ENCODE results near the gene CST9. TPM values are rescaled to one million over a fixed set of nuclear protein-coding genes. Genes with fewer than 3 reads are reported as not detected.

The CST9 gene
- total and polyA plus RNA-seq, 10 of the 15 experiments (the other 5 are each of a cell fraction or from before 2014, with no cell fraction given): not detected

DNA sequence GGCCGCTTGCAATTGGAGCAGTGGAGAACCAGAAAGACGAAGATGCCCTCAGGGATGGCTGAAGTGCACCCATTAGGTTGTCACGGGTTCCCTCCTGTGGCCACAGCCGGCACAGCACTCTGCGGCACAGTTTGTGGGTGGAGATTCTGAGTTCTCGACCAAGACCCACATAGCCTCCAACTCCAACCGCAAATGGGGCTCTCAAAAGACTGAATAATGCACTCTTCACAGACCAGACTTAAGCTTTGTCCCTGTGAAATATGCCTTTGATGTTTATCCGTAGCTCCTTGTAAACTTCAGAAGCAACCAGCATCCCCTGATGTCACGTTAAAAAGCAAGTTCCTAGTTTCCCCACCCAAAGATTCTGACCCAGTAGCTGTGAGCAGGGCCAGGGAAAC lies 934 bp upstream of the CST9 start (continued):
- TF ChIP-seq, protein P1, sequence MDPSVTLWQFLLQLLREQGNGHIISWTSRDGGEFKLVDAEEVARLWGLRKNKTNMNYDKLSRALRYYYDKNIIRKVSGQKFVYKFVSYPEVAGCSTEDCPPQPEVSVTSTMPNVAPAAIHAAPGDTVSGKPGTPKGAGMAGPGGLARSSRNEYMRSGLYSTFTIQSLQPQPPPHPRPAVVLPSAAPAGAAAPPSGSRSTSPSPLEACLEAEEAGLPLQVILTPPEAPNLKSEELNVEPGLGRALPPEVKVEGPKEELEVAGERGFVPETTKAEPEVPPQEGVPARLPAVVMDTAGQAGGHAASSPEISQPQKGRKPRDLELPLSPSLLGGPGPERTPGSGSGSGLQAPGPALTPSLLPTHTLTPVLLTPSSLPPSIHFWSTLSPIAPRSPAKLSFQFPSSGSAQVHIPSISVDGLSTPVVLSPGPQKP (IDR thresholded peaks at IDR 0.05; ENCODE audit: low read depth, low read length): no peak
- TF ChIP-seq TBL1XR1 (IDR thresholded peaks at IDR 0.05; ENCODE audit: low read depth, low read length) (no peak), JUNB (IDR thresholded peaks at IDR 0.05) (no peak), RUNX3 (IDR thresholded peaks at IDR 0.05; ENCODE audit: low read length) (peak; percentile 74)

DNA sequence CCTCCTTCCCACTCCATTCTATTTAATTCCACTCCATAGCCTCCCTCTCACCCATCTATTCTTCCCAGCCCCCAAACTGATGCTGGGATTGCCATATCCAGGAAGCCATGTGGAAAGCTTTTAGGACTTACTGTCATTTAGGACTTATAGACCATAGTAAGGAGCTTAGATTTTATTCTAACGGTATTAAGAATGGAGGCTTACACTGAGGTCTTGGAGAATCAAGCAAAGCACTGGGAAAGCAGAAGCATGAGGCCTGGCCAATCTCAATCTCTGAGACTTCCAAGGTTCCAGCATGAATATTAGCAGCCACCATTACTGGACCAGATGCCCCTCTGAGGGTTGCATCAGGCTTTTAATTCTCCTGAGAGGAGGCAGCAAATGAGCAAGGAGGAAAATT lies 1.4 kb downstream of the CST9 start:
- BruUV-seq (replicated peaks): no TSS peak
- DNase-seq (ENCODE audit: low read depth, low spot score): no peak
- WGBS (ENCODE audit: insufficient coverage, insufficient replicate concordance, low lambda C conversion rate, missing lambda C conversion rate): 77% methylated on average over 1 of the region's 1 CpG
- H2AFZ ChIP-seq (ENCODE audit: control insufficient read depth, low read depth, low read length): no peak overlapping the region
- no peak overlapping the region for H3K4me2 ChIP-seq (ENCODE audit: control insufficient read depth, insufficient read depth)
- RAD21 ChIA-PET (ENCODE audit: unreplicated experiment): interaction anchor here (1.0 kb wide), 1 partner anchor 258 kb away, joined by 3 read pairs; no protein-coding TSS in a partner anchor
- intact Hi-C loops (cut with micrococcal nuclease; ENCODE audit: unreplicated experiment): loop anchor here (10.0 kb wide), 1 partner anchor 910 kb away; no protein-coding TSS in a partner anchor
- H3K4me3 ChIP-seq: no peak overlapping the region
- CTCF ChIA-PET: interaction anchor here (3.0 kb wide), 1 partner anchor 162 kb away, joined by 17 read pairs; no protein-coding TSS in a partner anchor
- no peak for FAIRE-seq
- no peak for ATAC-seq
- POLR2A ChIA-PET: no interaction called here
- no peaks in the 10 kb centered on the region for H3K79me2 ChIP-seq (ENCODE audit: control insufficient read depth, insufficient read depth, low read length)
- no peak overlapping the region for H3K27ac ChIP-seq (ENCODE audit: control insufficient read depth, insufficient read depth)
- in situ Hi-C loops (cut with MboI): no loop called here
- H3K9me3 ChIP-seq (replicated peaks; ENCODE audit: control insufficient read depth, insufficient read depth, low read length): no peaks in the 10 kb centered on the region
- H3K27me3 ChIP-seq (replicated peaks in 1 of 2; ENCODE audit: control insufficient read depth in 2 of 2, insufficient read depth in 2 of 2, low read length in 1 of 2): no peaks in the 10 kb centered on the region
- H4K20me1 ChIP-seq (ENCODE audit: control insufficient read depth, insufficient read depth): no peaks in the 10 kb centered on the region
- no peaks in the 10 kb centered on the region for H3K36me3 ChIP-seq (ENCODE audit: control insufficient read depth in 2 of 2, insufficient read depth in 2 of 2, low read length in 1 of 2)
- no peak overlapping the region for H3K9ac ChIP-seq (ENCODE audit: control insufficient read depth, insufficient read depth, low read length)
- no peaks in the 10 kb centered on the region for H3K4me1 ChIP-seq (ENCODE audit: control insufficient read depth, insufficient read depth, low read length)
- SMC1A ChIA-PET (ENCODE audit: uncharacterized antibody, unreplicated experiment): no interaction called here
- TF ChIP-seq ZBED1 (IDR thresholded peaks at IDR 0.05; ENCODE audit: borderline replicate concordance) (no peak), WRNIP1 (IDR thresholded peaks at IDR 0.05; ENCODE audit: borderline replicate concordance, low read depth, low read length) (no peak), POLR2AphosphoS2 (IDR thresholded peaks at IDR 0.05; ENCODE audit: low read depth, low read length) (no peak), RCOR1 (conservative IDR thresholded peaks at IDR 0.05; ENCODE audit: low read depth, low read length) (no peak), MYC (IDR thresholded peaks at IDR 0.05; ENCODE audit: insufficient read depth, insufficient read length, insufficient replicate concordance, low read length, severe bottlenecking) (no peak), TAF1 (IDR thresholded peaks at IDR 0.05; ENCODE audit: borderline replicate concordance, low read depth, low read length) (no peak)
- TF ChIP-seq, protein P2, sequence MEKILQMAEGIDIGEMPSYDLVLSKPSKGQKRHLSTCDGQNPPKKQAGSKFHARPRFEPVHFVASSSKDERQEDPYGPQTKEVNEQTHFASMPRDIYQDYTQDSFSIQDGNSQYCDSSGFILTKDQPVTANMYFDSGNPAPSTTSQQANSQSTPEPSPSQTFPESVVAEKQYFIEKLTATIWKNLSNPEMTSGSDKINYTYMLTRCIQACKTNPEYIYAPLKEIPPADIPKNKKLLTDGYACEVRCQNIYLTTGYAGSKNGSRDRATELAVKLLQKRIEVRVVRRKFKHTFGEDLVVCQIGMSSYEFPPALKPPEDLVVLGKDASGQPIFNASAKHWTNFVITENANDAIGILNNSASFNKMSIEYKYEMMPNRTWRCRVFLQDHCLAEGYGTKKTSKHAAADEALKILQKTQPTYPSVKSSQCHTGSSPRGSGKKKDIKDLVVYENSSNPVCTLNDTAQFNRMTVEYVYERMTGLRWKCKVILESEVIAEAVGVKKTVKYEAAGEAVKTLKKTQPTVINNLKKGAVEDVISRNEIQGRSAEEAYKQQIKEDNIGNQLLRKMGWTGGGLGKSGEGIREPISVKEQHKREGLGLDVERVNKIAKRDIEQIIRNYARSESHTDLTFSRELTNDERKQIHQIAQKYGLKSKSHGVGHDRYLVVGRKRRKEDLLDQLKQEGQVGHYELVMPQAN (conservative IDR thresholded peaks at IDR 0.05): no peak
- TF ChIP-seq, protein P3, sequence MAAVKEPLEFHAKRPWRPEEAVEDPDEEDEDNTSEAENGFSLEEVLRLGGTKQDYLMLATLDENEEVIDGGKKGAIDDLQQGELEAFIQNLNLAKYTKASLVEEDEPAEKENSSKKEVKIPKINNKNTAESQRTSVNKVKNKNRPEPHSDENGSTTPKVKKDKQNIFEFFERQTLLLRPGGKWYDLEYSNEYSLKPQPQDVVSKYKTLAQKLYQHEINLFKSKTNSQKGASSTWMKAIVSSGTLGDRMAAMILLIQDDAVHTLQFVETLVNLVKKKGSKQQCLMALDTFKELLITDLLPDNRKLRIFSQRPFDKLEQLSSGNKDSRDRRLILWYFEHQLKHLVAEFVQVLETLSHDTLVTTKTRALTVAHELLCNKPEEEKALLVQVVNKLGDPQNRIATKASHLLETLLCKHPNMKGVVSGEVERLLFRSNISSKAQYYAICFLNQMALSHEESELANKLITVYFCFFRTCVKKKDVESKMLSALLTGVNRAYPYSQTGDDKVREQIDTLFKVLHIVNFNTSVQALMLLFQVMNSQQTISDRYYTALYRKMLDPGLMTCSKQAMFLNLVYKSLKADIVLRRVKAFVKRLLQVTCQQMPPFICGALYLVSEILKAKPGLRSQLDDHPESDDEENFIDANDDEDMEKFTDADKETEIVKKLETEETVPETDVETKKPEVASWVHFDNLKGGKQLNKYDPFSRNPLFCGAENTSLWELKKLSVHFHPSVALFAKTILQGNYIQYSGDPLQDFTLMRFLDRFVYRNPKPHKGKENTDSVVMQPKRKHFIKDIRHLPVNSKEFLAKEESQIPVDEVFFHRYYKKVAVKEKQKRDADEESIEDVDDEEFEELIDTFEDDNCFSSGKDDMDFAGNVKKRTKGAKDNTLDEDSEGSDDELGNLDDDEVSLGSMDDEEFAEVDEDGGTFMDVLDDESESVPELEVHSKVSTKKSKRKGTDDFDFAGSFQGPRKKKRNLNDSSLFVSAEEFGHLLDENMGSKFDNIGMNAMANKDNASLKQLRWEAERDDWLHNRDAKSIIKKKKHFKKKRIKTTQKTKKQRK (IDR thresholded peaks at IDR 0.05; ENCODE audit: low read depth, low read length): no peak
- TF ChIP-seq, protein P4, sequence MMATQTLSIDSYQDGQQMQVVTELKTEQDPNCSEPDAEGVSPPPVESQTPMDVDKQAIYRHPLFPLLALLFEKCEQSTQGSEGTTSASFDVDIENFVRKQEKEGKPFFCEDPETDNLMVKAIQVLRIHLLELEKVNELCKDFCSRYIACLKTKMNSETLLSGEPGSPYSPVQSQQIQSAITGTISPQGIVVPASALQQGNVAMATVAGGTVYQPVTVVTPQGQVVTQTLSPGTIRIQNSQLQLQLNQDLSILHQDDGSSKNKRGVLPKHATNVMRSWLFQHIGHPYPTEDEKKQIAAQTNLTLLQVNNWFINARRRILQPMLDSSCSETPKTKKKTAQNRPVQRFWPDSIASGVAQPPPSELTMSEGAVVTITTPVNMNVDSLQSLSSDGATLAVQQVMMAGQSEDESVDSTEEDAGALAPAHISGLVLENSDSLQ (IDR thresholded peaks at IDR 0.05): no peak
- TF ChIP-seq, protein P5, sequence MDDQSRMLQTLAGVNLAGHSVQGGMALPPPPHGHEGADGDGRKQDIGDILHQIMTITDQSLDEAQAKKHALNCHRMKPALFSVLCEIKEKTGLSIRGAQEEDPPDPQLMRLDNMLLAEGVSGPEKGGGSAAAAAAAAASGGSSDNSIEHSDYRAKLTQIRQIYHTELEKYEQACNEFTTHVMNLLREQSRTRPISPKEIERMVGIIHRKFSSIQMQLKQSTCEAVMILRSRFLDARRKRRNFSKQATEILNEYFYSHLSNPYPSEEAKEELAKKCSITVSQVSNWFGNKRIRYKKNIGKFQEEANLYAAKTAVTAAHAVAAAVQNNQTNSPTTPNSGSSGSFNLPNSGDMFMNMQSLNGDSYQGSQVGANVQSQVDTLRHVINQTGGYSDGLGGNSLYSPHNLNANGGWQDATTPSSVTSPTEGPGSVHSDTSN (IDR thresholded peaks at IDR 0.05; ENCODE audit: insufficient replicate concordance, low read depth, low read length): no peak
